Inferior parietal cortex (tissue), 1 donor: ENCODE measurements around the gene TBC1D10A.

Experiments used
- DNase-seq: peaks from one replicate; pipeline ENCODE4 v3.0.0-alpha.2; 2016; ENCODE audit errors: extremely low spot score

Gene TBC1D10A, protein sequence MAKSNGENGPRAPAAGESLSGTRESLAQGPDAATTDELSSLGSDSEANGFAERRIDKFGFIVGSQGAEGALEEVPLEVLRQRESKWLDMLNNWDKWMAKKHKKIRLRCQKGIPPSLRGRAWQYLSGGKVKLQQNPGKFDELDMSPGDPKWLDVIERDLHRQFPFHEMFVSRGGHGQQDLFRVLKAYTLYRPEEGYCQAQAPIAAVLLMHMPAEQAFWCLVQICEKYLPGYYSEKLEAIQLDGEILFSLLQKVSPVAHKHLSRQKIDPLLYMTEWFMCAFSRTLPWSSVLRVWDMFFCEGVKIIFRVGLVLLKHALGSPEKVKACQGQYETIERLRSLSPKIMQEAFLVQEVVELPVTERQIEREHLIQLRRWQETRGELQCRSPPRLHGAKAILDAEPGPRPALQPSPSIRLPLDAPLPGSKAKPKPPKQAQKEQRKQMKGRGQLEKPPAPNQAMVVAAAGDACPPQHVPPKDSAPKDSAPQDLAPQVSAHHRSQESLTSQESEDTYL

DNA sequence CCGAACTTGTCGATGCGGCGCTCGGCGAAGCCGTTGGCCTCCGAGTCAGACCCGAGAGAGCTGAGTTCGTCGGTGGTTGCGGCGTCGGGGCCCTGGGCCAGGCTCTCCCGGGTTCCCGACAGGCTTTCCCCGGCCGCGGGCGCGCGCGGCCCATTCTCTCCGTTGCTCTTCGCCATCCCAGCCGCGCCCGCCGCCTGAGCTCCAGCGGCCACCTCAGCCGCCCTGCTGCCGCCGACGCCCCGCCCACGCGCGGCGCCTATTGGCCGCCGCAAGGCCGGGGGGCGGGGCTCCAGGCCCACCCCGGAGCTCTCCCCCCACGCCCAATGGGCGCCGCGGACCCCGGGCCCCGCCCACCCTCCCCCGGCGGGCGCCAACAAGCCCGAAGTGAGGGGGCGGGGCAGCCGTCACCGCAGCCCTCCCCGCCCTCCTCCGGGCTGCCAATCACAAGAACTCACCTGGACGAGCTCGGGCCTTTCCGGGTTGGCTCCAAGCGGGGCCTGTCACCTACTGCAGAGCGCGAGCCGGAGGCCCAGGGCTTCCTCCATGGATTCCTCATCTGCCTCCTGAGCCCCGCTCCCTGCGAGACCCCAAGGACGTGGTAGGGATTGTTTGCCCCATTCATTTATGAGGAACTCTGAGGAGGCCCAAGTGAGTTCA lies at the start of gene TBC1D10A:
Gene TBC1D10A, minus strand, starts transcription at position 236 of the 657 bp plus-strand sequence. Its CDS starts 60 bp downstream, at position 176.
- DNase-seq: peak; percentile 75

DNA sequence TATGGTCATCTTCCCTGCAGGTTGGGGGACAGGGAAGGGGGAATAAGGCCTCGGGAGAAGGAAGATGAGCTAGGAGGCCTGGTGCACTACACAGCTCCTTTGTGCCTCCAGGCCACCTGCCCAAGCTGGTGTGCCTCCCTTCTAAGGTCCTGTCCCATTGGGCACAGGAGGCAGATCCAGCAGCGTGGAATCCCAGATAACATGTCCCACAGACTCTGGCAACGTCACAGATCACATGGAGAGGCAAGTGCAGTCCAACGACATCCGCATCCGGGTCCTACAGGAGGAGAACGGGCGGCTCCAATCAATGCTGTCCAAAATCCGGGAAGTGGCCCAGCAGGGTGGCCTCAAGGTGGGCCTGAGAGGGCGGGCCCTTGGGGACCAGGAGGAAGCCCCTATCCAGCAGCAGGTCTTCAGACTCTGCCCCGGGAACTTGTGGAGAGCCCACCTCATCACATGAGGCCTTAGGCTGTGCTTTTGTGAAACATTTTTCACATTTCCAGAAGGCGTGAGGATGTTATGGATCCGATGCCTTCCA lies 48.6 kb upstream of the TBC1D10A start:
- no peak for DNase-seq

DNA sequence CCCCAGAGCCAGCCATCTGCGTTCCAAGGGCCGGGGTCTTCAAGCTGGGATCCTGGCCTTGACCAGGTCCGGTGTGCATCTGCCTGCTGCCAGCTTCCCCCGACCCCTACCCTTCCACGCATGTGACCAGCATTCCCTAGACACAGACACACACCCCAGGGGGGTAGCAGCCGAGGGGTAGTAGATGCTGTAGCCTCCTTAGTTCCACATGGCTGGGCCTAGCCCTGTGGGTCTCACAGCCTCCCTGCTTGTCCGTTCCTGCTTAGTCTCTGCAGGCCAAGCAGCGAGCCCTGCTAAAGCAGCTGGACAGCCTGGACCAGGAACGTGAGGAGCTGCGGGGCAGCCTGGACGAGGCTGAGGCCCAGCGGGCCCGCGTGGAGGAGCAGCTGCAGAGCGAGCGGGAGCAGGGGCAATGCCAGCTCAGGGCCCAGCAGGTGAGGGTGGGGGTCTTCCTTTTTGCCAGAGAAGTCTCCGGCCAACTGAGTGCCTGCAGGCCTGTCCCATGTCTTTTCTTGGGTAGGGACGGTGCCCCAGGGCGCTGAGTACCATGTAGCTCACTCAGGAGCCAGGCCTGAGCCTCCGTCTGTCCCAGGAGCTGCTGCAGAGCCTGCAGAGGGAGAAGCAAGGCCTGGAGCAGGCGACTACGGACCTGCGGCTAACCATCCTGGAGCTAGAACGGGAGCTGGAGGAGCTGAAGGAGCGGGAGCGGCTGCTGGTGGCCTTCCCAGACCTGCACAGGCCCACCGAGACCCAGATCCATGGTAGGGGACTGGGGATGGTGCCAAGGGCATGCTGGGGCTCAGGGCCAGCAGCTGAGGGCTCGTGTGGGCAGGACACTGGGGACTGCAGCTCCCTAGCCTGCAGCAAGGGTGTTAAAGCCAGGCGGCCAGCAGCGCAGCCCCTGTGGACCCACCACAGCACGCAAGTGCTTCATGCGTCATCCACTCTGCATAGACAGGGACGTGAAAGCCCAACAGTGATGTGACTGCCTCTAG lies 46.9 kb upstream of the TBC1D10A start:
- DNase-seq: no peak

DNA sequence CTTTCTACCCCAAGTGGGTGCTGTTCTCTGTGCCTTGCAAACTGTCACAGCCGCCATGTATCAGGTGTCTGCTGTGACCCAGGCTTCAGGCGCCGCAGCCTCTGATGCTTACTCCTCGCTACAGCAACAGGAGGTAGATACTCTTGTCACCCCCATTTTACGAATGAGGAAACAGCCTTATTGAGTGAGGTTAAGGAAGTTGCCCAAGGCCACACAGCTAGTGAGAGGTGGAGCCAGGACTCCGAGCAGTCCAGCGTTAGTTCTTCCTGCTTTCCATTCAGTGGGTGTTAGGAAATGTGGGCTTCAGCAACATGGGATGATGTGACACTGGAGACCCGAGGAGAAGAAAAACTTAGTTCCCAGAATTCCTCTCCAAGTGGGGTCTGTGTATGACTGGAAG lies 46.2 kb upstream of the TBC1D10A start:
- DNase-seq: no peak

DNA sequence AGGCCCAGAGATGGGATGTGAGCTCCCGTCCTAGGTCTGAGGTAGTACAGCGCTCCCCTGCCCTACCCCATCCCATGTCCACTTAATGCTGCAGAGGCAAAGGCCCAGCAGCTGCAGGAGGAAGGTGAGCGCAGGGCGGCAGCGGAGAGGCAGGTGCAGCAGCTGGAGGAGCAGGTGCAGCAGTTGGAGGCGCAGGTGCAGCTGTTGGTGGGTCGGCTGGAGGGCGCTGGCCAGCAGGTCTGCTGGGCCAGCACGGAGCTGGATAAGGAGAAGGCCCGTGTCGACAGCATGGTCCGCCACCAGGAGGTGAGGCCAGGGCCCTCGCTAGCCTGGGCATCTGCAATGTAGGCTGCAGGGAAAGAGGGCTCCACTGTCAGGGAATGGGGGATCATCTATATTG lies 45.2 kb upstream of the TBC1D10A start:
- DNase-seq: no peak

DNA sequence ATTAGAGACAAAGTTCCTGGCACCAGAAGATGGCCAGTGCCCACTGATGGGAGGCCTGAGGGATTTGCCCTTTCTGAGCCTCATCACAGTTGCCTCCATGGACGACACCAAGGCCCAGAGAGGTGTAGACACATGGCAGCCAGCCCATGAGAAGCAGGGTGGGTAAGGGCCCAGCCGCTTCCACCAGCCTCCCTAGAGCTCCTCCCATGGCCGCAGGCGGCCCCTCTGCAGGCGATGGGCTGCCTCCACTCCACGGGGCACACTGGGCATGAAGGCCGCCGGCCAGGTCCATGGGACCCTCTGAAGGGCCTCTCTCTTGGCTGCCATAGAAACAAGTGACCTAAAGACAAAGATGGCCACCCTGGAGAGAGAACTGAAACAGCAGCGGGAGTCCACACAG lies 44.6 kb upstream of the TBC1D10A start:
- no peak for DNase-seq

DNA sequence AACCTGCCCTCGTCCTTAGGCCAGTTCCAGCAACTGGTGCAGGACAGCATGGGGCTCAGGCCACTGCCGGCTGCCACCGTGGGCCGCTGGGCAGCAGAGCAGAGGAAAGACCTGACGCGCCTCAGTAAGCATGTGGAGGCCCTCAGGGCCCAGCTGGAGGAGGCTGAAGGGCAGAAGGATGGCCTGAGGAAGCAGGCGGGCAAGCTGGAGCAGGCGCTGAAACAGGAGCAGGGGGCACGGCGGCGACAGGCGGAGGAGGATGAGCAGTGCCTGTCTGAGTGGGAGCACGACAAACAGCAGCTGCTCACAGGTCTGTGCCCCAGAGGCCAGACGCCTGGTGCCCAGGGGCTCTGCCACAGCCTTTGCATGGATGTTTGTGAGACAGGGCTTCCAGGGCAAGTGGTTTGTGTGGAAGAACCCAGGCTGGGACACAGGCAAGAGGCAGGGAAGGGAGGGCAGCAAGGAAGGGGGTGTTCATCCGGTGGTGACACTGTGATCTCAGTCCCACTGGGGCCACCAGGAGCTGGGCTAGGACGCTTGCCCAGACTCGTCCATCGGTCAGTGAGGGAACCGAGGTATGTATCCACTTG lies 44.0 kb upstream of the TBC1D10A start:
- DNase-seq: no peak

DNA sequence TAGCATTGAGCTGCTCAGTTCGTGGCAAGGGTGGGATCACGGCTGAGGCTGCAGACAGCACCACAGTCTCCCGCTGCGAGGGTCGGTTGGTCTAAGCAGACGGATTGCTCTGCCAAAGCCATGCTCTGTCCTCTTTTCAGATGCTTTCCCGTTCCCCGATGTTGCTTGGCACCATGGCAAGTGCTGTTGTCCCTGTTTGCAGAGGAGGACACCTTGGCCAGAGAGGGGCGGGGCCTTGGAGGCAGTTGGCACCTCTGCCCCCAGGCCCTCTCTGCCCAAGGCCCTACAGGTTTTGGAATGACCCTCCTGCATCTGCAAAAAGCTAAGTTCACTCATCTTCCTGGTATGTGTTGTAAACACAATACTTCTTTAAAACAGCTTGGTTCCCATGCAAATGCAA lies 41.7 kb upstream of the TBC1D10A start:
- no peak for DNase-seq

DNA sequence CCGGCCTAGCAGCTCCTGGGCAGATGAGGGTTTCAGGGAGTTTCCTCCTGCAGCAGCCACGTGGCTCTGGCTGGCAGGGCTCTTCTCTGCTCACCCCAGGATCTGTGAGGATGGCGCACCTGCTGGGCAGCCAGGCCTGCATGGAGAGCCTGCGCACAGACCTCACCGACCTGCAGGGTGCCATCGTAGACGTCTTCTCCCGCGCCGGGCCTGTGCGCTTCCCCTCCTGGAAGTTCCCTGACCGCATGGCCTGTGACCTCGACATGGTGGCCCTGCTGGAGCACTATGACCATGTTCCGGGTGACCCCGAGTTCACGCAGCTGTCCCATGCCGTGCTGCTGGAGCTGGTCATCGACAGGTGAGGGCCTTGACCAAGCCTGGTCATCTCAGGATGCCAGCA lies 39.1 kb upstream of the TBC1D10A start:
- no peak for DNase-seq

DNA sequence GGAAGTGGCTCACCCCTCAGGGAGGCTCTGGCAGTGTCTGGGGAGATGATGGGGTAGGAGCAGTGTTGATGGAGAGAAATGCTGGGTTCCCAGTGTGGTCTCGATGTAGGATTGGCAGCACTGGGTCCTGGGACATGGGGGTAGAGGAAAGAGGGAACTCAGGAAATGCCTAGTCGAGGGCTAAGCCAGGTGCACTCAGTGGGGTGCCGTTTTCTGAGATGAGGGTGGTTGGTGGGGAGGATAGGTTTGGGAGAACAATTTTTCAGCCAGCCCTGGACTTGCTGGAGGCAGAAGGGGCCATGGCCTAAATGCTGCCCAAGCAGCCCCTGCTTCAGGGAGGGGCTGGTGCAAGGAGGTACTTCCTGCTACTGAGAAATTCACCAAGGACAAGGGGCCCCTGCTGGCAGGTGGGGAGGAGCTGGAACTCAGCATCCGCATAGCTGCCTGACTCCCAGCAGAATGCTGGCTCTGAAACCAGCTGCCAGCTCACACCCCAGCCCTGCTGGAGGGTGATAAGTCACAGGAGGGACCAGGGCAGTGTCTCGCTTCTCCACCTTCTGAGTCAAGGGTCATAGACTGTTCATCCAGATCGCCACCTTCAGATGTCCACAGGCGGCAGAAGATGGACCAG lies 36.0 kb upstream of the TBC1D10A start:
- DNase-seq: no peak

DNA sequence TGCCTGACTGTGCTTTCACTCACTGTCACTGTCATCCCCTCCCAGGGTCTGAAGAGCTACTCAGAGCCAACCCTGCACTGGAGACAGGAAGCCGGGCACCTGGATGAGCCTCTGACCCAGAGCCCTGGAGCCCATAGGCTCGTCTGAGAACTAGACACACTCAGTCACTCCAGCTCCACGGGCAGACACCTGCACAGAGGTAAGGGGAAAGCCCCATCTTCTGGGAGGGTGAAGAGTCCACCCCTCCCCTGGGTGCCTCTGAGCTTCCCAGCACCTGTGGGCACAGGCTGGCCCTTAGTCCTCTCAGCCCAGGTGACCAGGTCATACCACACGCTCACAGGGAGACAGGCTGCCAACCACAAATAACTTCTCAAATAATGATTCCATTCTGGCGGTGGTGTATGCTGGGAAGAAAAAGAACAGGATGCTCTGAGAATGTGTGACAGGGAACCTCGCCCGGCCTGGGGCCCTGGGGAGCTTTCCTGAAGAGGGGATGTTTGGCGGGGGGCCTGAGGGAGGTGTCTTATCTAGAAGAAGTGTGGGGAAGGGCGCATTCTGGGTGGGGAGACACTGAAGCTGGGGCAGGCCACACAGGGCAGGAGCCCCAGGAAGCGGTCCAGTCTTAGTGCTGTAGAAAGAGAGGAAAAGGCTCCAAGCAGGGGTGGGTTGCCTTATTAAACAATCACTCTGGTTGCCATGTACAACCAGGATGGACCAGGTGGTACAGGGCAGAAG lies 35.3 kb upstream of the TBC1D10A start:
- DNase-seq: no peak

DNA sequence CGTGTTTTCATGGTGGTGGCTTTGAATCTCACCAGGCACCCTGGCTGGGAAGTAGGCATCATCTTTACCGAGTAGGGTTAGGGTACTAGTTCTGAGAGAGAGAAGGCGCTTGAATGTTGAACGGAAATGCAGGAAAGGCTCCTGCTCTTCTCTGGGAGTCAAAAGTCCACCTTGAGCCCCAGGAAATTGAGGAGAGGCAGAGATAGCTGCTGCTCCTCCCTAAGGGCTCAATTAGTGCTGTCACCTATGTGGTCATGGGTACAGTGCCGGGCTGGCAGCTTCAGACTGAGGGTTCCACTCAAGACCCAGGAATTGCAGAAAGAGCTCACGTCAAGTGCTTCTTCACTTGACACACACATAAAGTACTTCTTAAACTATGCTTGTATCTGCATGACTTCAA lies 31.8 kb upstream of the TBC1D10A start:
- DNase-seq: no peak

DNA sequence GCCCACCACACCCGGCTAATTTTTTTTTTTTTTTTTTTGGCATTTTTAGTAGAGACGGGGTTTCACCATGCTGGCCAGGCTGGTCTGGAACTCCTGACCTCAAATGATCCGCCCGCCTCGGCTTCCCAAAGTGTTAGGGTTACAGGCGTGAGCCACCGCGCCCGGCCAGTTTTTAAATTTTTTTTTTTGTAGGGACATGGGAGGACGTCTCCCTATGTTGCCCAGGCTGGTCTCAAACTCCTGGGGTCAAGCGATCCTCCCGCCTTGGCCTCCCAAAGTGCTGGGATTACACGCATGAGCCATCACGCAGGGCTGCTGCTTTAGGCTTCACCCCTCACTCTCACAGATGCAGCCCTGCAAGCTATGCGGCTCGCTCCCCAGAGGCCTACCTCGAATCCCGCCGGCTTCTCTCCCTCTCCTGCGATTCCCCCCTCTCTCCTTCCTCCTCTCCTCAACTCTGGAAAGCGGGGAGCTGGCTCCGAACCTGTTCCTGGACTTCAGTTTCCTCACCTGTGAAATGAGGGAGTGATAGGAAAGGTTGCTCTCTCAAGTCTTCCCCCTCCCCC lies 31.0 kb upstream of the TBC1D10A start:
- DNase-seq: no peak

DNA sequence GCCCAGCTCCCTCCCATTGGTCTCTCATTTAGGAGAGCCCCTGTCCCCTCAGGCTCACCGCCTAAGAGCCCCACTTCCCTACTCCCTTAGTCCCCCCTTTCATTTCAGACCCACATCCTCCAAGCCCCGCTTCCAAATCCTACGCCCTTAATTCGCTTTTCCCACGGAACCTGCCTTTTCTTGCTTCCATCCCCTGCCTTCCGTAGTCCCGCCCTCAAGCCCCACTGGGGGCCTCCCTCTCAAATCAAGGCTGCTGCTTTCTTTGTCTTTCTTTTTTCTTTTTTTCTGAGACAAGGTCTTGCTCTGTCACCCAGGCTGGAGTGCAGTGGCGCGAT lies 30.5 kb upstream of the TBC1D10A start:
- DNase-seq: no peak

DNA sequence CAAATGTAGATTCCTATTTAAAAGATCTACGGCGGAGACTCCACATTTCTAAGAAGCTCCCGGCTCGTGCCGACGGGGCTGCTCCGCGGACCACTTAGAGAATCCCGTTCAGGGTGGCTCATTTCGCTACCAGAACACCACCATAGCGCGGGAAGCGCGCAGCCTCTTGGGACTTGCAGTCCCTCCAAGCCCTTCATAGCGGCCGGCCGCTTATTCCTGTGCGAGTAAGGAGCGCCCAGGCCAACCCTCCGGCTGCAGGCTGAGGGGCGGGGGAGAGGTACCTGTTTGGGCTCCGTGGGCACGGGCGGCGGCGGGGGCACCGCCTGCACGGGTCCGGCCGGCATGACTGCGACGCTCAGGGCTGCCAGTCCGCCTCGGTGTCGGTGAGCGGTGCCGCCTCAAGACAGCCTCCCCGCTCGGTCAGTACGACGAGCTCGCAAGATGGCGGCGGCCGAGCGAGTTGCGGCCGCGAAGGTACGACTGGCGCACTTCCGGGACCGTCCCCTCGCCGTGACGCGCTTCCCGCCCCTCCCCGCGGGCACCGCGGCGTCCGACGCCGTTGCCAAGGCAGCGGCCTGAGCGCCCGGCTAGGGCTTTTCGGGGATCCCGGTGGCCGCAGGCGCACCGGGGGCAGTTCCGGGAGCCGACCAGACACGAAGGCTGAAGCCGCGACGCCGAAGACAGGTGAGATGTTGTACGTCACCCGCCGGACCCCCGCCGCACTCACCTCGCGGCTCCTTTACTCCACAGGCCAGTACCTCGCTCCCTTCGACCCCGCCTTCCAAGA lies 29.9 kb upstream of the TBC1D10A start, which contains the start of the genes CCDC157 and SF3A1:
Gene CCDC157, plus strand, starts transcription at position 559 of the 787 bp plus-strand sequence. CDS start 8,994 bp downstream, outside the sequence.
Gene SF3A1, minus strand, starts transcription at position 446 of the 787 bp plus-strand sequence. Its CDS starts 102 bp downstream, at position 344.
- DNase-seq: peak; percentile 91

DNA sequence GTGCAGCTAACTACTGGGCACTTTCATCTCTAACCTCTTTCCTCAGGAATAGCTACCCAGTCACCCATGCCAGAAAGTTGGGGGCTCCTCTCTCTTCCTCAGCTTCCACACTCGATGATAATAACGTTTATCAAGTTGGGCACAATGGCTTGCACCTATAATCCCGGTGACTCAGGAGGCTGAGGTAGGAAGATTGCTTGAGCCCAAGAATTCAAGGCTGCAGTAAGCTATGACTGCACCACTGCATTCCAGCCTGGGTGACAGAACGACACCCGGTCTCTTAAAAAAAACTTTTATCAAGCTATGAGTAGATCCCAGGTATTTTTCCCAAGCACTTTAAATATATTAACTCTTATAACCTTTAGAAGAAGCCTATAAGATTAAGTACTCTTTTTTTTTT lies 27.9 kb upstream of the TBC1D10A start:
- no peak for DNase-seq

DNA sequence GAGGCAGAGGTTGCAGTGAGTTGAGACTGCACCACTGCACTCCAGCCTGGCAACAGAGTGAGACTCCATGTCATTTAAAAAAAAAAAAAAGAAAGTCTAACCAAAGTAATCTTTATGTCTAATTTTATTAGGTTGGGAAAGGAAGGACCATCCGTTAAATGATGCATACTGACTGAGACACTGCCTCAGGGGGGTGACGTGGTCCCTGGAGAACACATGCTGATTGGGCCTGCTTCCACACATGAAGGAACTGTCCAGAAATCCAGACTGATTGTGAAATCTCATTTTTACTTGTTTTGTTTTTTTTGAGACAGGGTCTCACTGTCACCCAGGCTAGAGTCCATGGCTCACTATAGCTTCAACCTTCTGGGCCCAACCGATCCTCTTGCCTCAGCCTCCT lies 24.5 kb upstream of the TBC1D10A start:
- no peak for DNase-seq

DNA sequence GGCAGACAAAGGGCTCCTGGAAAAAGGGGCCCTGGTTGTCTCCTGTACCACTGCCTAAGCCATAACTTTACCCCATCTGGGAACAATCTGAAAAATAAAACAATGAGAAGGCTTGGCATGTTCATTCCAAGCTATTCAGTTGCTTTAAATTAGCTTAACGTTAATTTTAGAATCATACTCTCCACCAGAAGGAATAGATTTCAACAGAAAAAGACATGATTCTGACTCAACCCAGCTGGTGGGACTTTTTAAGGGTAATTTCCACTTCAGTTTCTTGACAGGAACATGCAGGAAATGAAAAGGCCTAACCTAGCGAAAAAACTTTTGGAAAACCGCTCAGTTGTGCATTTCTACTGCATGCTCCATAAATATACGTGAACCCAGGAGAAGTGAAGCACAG lies 22.1 kb upstream of the TBC1D10A start:
- no peak for DNase-seq

DNA sequence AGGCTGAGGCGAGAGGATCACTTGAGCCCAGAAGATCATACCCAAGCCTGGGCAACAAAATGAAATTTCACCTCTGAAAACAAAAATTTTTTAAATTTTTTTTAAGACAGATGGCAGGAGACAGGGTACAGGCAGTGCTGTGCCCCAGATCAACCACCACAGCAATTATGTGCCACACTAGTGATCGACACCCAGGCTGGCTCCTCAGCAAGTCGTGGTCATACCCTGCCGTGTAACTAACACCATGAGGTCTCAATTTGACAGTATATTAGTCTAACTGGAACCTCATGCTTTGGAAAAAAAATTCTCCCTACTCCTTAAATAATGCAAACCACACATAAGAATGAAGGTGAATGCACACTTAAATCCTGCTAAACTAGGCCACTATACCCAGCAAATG lies 21.7 kb upstream of the TBC1D10A start:
- no peak for DNase-seq
